Hepatocyte (in vitro differentiated cells): ENCODE measurements around the gene CHD6. TPM values are rescaled to one million over a fixed set of nuclear protein-coding genes. Genes with fewer than 3 reads are reported as not detected.

Source experiments
- DNase-seq: peaks from one replicate; pipeline ENCODE4 v3.0.0-alpha.2; 2016; ENCODE audit warnings: low spot score
- H2AFZ ChIP-seq: fragments of 200-600 bp; sonication (generic); 2 replicates; pipeline ENCODE4 v1.6.0; 2016; ENCODE audit warnings: antibody characterized with exemption, mild to moderate bottlenecking
- H3K27ac ChIP-seq: fragments of 200-600 bp; sonication (generic); 2 replicates; pipeline ENCODE4 v1.5.1; 2016; ENCODE audit warnings: mild to moderate bottlenecking
- H3K27me3 ChIP-seq: fragments of 200-600 bp; sonication (generic); 2 replicates; pipeline ENCODE4 v1.6.1; 2016
- H3K36me3 ChIP-seq: fragments of 200-600 bp; sonication (generic); replicated peaks from 2 replicates; pipeline ENCODE4 v1.5.1; 2016; ENCODE audit warnings: low read depth; ENCODE audit not compliant: insufficient read depth
- H3K4me1 ChIP-seq: fragments of 200-600 bp; sonication (generic); 2 replicates; pipeline ENCODE4 v1.5.1; 2016; ENCODE audit warnings: mild to moderate bottlenecking, moderate library complexity; ENCODE audit not compliant: insufficient read depth
- H3K4me2 ChIP-seq: fragments of 200-600 bp; sonication (generic); 2 replicates; pipeline ENCODE4 v1.6.0; 2016
- H3K4me3 ChIP-seq: fragments of 200-600 bp; sonication (generic); 2 replicates; pipeline ENCODE4 v1.5.1; 2016; ENCODE audit warnings: mild to moderate bottlenecking
- H3K79me2 ChIP-seq: fragments of 200-600 bp; sonication (generic); 2 replicates; pipeline ENCODE4 v1.6.0; 2017; ENCODE audit warnings: mild to moderate bottlenecking
- H3K9me2 ChIP-seq: fragments of 200-600 bp; sonication (generic); replicated peaks from 2 replicates; pipeline ENCODE4 v1.6.0; 2017; ENCODE audit warnings: mild to moderate bottlenecking; ENCODE audit not compliant: insufficient read depth
- H3K9me3 ChIP-seq: fragments of 200-600 bp; sonication (generic); 2 replicates; pipeline ENCODE4 v1.5.1; 2016; ENCODE audit warnings: low read depth, mild to moderate bottlenecking
- H4K20me1 ChIP-seq: fragments of 200-600 bp; sonication (generic); 2 replicates; pipeline ENCODE4 v1.6.0; 2016; ENCODE audit warnings: mild to moderate bottlenecking; ENCODE audit not compliant: insufficient read depth, poor library complexity, severe bottlenecking
- CTCF ChIP-seq: fragments of 200-600 bp; sonication (generic); IDR thresholded peaks from 2 replicates; pipeline ENCODE4 v1.5.1; 2016; ENCODE audit warnings: antibody characterized with exemption, mild to moderate bottlenecking; ENCODE audit not compliant: poor library complexity
- EZH2 ChIP-seq: fragments of 200-600 bp; sonication (generic); IDR thresholded peaks from 2 replicates; pipeline ENCODE4 v1.6.1; 2016; ENCODE audit warnings: antibody characterized with exemption, mild to moderate bottlenecking, borderline replicate concordance
- EZH2phosphoT487 ChIP-seq: fragments of 200-600 bp; sonication (generic); IDR thresholded peaks from one replicate; pipeline ENCODE4 v1.6.1; 2018; ENCODE audit warnings: antibody characterized with exemption, mild to moderate bottlenecking, low read depth, moderate library complexity; ENCODE audit not compliant: unreplicated experiment, severe bottlenecking
- WGBS: methylation state at CpG from one replicate; pipeline ENCODE4 v1.1.6; 2016; ENCODE audit warnings: low lambda C conversion rate; ENCODE audit errors: missing lambda C conversion rate; 5-methylcytosine and 5-hydroxymethylcytosine counted together
- polyA plus RNA-seq: library from polyadenylated mRNA; unstranded; fragments of >200 nt; fragmentation: Nextera tagmentation; extraction: Ambion mirVana; gene quantifications from 2 replicates; pipeline ENCODE4 v1.2.1, GENCODE V29; 2016
- total RNA-seq: library from RNA; depleted of rRNA; stranded (reverse); fragments of >200 nt; gene quantifications from 2 replicates; pipeline ENCODE4 v1.2.3, GENCODE V29; 2014

CHD6 gene
- total and polyA plus RNA-seq, 2 experiments from 2014 or later, result 31.0 to 56.0 TPM

GRCh38 chr20:41512624-41513023 is 105.6 kb downstream of the CHD6 start:
- Histone ChIP-seq H3K4me2 (no peak overlapping the region), H3K79me2 (peaks cover 60% of the 10 kb centered on the region), H2AFZ (no peak overlapping the region), H3K27ac (no peak overlapping the region), H4K20me1 (peaks cover 3% of the 10 kb centered on the region), H3K4me3 (no peak overlapping the region), H3K9me2 (no peaks in the 10 kb centered on the region), H3K9me3 (no peaks in the 10 kb centered on the region), H3K27me3 (no peaks in the 10 kb centered on the region), H3K36me3 (no peaks in the 10 kb centered on the region), H3K4me1 (peaks cover 36% of the 10 kb centered on the region)
- TF ChIP-seq EZH2 (no peak), EZH2phosphoT487 (no peak), CTCF (no peak)
- no peak for DNase-seq
- 90% methylated on average over 11 of the region's 11 CpGs for WGBS

GRCh38 chr20:41510847-41511450 is 107.2 kb downstream of the CHD6 start:
- Histone ChIP-seq H2AFZ (no peak overlapping the region), H3K79me2 (peaks cover 55% of the 10 kb centered on the region), H3K4me2 (no peak overlapping the region), H3K27ac (no peak overlapping the region), H3K4me1 (peaks cover 39% of the 10 kb centered on the region), H3K9me3 (no peaks in the 10 kb centered on the region), H3K36me3 (no peaks in the 10 kb centered on the region), H4K20me1 (peaks cover 3% of the 10 kb centered on the region), H3K4me3 (no peak overlapping the region), H3K27me3 (no peaks in the 10 kb centered on the region), H3K9me2 (no peaks in the 10 kb centered on the region)
- WGBS, result 73% methylated on average over 5 of the region's 5 CpGs
- DNase-seq, result peak; percentile 15
- no peak for TF ChIP-seq CTCF
- no peak for TF ChIP-seq EZH2phosphoT487
- no peak for TF ChIP-seq EZH2

GRCh38 chr20:41510224-41510623 is 108.0 kb downstream of the CHD6 start:
- DNase-seq, result no peak
- Histone ChIP-seq H2AFZ (no peak overlapping the region), H3K4me1 (peaks cover 39% of the 10 kb centered on the region), H3K9me2 (no peaks in the 10 kb centered on the region), H4K20me1 (no peaks in the 10 kb centered on the region), H3K36me3 (no peaks in the 10 kb centered on the region), H3K4me3 (no peak overlapping the region), H3K27me3 (no peaks in the 10 kb centered on the region), H3K9me3 (no peaks in the 10 kb centered on the region), H3K27ac (peak overlapping the region; percentile 16), H3K79me2 (peaks cover 53% of the 10 kb centered on the region), H3K4me2 (no peak overlapping the region)
- WGBS, result 86% methylated on average over 7 of the region's 7 CpGs
- no peak for TF ChIP-seq EZH2
- no peak for TF ChIP-seq EZH2phosphoT487
- no peak for TF ChIP-seq CTCF
